HG02973 (cell line): Measurements from ENCODE around the gene ZNF429.
"Not testable (repeated sequence)": the region's sequence is repeated elsewhere in the genome, so short reads cannot be mapped to it uniquely, and the experiment has no call there.

Experiments used
- ATAC-seq: cut with Tn5 transposase; IDR thresholded peaks from one replicate; pipeline ENCODE4 v1.9.1; 2021; ENCODE audit warnings: moderate library complexity; ENCODE audit not compliant: unreplicated experiment

The ZNF429 gene

GRCh38 chr19:21587549-21587948 is 82.1 kb downstream of the ZNF429 start:
- ATAC-seq: no peak

GRCh38 chr19:21588065-21588601 is 82.7 kb downstream of the ZNF429 start:
- ATAC-seq: no peak

GRCh38 chr19:21590867-21591266 is 85.5 kb downstream of the ZNF429 start:
- no peak for ATAC-seq

DNA sequence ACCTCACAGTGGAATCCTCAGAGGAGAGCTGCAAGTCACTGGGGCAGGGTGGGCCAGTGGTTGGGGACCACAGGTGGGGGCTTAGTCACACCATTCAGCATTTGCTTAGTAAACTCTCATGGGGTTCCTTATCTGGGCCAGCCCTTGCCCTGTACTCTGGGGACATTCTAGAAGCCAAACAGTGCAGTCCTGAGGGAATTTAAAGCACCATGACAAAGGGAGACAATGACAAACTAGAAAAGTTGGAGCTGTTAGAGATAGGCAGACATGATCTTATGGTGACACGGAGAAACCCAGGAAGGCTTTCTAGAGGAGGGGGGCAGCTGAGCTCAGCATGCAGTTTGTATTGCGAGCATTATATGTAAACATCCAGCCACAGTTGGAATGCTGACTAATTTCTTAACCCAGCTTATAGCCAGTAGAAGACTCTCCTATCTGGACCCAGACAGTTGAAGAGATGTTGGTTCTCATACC is 87.6 kb downstream of the ZNF429 start:
- ATAC-seq: no peak

- no peak for ATAC-seq
These were observed 88.1 kb downstream of the ZNF429 start for GRCh38 chr19:21593502-21593901.

GRCh38 chr19:21593934-21594820 is 88.8 kb downstream of the ZNF429 start:
- ATAC-seq: no peak

GRCh38 chr19:21595185-21595584 is 89.8 kb downstream of the ZNF429 start:
- ATAC-seq: no peak

DNA sequence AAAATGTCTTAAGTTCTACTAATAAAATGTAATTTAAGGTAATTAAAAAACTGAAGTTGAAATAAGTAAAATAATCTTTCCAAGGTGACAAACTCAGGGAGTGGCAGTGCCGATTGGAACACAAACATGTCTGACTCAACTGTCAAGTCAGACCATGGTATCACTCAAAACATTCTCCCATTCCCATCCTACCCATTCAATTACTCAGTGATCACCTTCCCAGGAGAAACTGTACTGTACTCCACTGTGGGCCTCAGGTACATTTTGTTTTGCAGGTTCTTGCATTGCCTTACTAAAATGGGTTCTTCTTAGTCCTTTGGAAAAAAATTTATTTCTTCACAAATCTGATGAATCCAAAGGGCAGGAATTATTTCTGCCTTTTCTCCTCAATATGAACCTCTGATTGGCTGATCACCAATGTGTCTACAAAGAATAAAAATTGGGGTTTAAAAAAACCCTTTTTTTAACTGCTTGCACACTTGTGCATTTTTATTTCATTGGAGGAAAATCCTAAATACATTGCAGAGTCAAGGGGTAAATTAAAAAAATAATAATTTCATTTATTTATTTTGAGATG is 96.8 kb downstream of the ZNF429 start:
- ATAC-seq: no peak

DNA sequence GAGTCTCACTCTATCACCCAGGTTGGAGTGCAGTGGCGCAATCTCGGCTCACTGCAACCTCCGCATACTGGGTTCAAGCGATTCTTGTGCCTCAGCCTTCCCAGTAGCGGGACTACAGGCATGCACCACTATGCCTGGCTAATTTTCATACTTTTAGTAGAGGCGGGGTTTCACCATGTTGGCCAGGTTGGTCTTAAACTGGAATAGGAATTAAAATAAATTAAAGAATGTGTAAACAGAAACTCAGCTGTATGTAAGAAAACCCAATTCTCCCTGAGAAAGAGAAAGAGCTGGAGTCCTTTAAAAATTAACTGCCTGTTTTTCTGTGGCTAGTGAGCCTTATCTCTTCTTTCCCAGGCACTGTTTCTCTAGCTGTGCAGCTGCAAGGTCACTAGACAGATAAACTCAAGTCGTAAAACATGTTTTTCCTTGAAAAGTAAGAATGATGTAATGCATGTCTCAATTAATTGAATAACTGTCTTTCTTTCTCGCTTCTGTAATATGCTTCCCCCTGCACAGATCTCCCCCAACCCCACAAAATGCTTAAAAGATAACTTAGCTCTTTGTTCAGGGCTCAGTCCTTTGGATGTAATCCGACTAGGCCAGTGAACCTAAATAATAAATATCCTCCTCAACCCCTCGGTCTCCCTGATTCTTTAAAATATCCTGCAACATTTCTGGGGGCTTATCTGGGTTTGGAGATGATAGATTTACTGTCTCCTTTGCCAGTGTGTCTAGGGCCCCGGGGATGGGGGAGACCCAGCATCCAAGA is 97.4 kb downstream of the ZNF429 start:
- not testable (repeated sequence) for ATAC-seq

GRCh38 chr19:21603431-21604231 is 98.2 kb downstream of the ZNF429 start:
- ATAC-seq: no peak

GRCh38 chr19:21604351-21604926 is 99.0 kb downstream of the ZNF429 start:
- no peak for ATAC-seq
